ENCODE results near the gene NFIA. TPM values are rescaled to one million over a fixed set of nuclear protein-coding genes. Genes with fewer than 3 reads are reported as not detected.
A peak's percentile ranks its signal among the peaks of the same experiment; 100 is the strongest.

The NFIA gene
- total and polyA plus RNA-seq, 2 of the 13 experiments (the other 11 are each of a cell fraction or from before 2014, with no cell fraction given): 14.7 to 28.5 TPM

- TF ChIP-seq PAX8 (CRISPR knock-in tag; IDR thresholded peaks at IDR 0.05; ENCODE audit: borderline replicate concordance) (0 out of 2 replicates have a peak, but pooled peaks have one; percentile 46), ZBTB39 (CRISPR knock-in tag; IDR thresholded peaks at IDR 0.05) (no peak), GTF2F1 (IDR thresholded peaks at IDR 0.05; ENCODE audit: low read length) (no peak), ZNF749 (CRISPR knock-in tag; IDR thresholded peaks at IDR 0.05; ENCODE audit: borderline replicate concordance) (no peak), AGO2 (optimal IDR thresholded peaks at IDR 0.05; ENCODE audit: low read depth, low read length) (peak; percentile 64), MBD4 (IDR thresholded peaks at IDR 0.05; ENCODE audit: borderline replicate concordance, low read length) (no peak), SMARCE1 (IDR thresholded peaks at IDR 0.05; ENCODE audit: borderline replicate concordance) (no peak), ZBTB40 (IDR thresholded peaks at IDR 0.05) (no peak), ZBTB40 (CRISPR knock-in tag; IDR thresholded peaks at IDR 0.05) (no peak), TEAD3 (CRISPR knock-in tag; optimal IDR thresholded peaks at IDR 0.05; ENCODE audit: borderline replicate concordance) (no peak)
- TF ChIP-seq, protein P1, sequence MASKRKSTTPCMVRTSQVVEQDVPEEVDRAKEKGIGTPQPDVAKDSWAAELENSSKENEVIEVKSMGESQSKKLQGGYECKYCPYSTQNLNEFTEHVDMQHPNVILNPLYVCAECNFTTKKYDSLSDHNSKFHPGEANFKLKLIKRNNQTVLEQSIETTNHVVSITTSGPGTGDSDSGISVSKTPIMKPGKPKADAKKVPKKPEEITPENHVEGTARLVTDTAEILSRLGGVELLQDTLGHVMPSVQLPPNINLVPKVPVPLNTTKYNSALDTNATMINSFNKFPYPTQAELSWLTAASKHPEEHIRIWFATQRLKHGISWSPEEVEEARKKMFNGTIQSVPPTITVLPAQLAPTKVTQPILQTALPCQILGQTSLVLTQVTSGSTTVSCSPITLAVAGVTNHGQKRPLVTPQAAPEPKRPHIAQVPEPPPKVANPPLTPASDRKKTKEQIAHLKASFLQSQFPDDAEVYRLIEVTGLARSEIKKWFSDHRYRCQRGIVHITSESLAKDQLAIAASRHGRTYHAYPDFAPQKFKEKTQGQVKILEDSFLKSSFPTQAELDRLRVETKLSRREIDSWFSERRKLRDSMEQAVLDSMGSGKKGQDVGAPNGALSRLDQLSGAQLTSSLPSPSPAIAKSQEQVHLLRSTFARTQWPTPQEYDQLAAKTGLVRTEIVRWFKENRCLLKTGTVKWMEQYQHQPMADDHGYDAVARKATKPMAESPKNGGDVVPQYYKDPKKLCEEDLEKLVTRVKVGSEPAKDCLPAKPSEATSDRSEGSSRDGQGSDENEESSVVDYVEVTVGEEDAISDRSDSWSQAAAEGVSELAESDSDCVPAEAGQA (IDR thresholded peaks at IDR 0.05; ENCODE audit: low read depth): no peak
- TF ChIP-seq, protein P1 (CRISPR knock-in tag; IDR thresholded peaks at IDR 0.05; ENCODE audit: borderline replicate concordance): no peak
Observed at GRCh38 chr1:61083013-61083806, 849 bp downstream of the NFIA start (continued).
